ENCODE data around the gene CYYR1. TPM values are rescaled to one million over a fixed set of nuclear protein-coding genes. Genes with fewer than 3 reads are reported as not detected.
A peak's percentile ranks its signal among the peaks of the same experiment; 100 is the strongest.

The CYYR1 gene
- polyA plus RNA-seq (ENCODE audit: insufficient read depth in 1 of 5, insufficient read length in 5 of 5, low replicate concordance in 1 of 5) = 10 to 100 TPM; 73.3 to 94.2 (median 82.5) TPM
- long read RNA-seq, donor 1, transcript CYYR1-201 (4 exons, 3,101 nt) = major isoform, 32 of 155 reads
- long read RNA-seq, donor 1, partial matches to known transcripts = 105 of 155 reads
- long read RNA-seq, donor 1, other reads (novel, unspliced or antisense) = 18 of 155 reads
- long read RNA-seq, donor 2, transcript CYYR1-201 (4 exons, 3,101 nt) = major isoform, 13 of 35 reads
- long read RNA-seq, donor 2, partial matches to known transcripts = 12 of 35 reads
- long read RNA-seq, donor 2, other reads (novel, unspliced or antisense) = 10 of 35 reads
- long read RNA-seq, donor 3, transcript CYYR1-201 (4 exons, 3,101 nt) = major isoform, 17 of 45 reads
- long read RNA-seq, donor 3, partial matches to known transcripts = 17 of 45 reads
- long read RNA-seq, donor 3, other reads (novel, unspliced or antisense) = 11 of 45 reads
- long read RNA-seq, donor 4, transcript CYYR1-201 (4 exons, 3,101 nt) = major isoform, 12 of 45 reads
- long read RNA-seq, donor 4, partial matches to known transcripts = 21 of 45 reads
- long read RNA-seq, donor 4, other reads (novel, unspliced or antisense) = 12 of 45 reads
- long read RNA-seq, donor 5, transcript CYYR1-201 (4 exons, 3,101 nt) = major isoform, 31 of 99 reads
- long read RNA-seq, donor 5, partial matches to known transcripts = 45 of 99 reads
- long read RNA-seq, donor 5, other reads (novel, unspliced or antisense) = 22 of 99 reads
- long read RNA-seq, donor 6, transcript CYYR1-201 (4 exons, 3,101 nt) = major isoform, 20 of 75 reads
- long read RNA-seq, donor 6, partial matches to known transcripts = 38 of 75 reads
- long read RNA-seq, donor 6, other reads (novel, unspliced or antisense) = 16 of 75 reads
- long read RNA-seq, donor 7, transcript CYYR1-201 (4 exons, 3,101 nt) = major isoform, 25 of 102 reads
- long read RNA-seq, donor 7, partial matches to known transcripts = 40 of 102 reads
- long read RNA-seq, donor 7, other reads (novel, unspliced or antisense) = 35 of 102 reads
- long read RNA-seq, donor 8, transcript CYYR1-201 (4 exons, 3,101 nt) = major isoform, 10 of 23 reads
- long read RNA-seq, donor 8, partial matches to known transcripts = 6 of 23 reads
- long read RNA-seq, donor 8, other reads (novel, unspliced or antisense) = 7 of 23 reads

GRCh38 chr21:26572702-26573381 lies at the start of gene CYYR1:
Gene CYYR1, minus strand, starts transcription at chr21:26573286. Its CDS starts 346 bp downstream, at chr21:26572940.
- peak; percentile 73 to 74 for DNase-seq

GRCh38 chr21:26617176-26617575 lies 44.1 kb upstream of the CYYR1 start:
- DNase-seq = no peak

GRCh38 chr21:26614251-26614650 lies 41.2 kb upstream of the CYYR1 start:
- DNase-seq = no peak

- DNase-seq = no peak
These were observed 26.2 kb upstream of the CYYR1 start for GRCh38 chr21:26599261-26599660.

GRCh38 chr21:26597981-26598380 lies 24.9 kb upstream of the CYYR1 start:
- no peak for DNase-seq

GRCh38 chr21:26597031-26597430 lies 23.9 kb upstream of the CYYR1 start:
- no peak for DNase-seq

GRCh38 chr21:26595971-26596370 lies 22.9 kb upstream of the CYYR1 start:
- no peak for DNase-seq

- DNase-seq = no peak
These were observed 20.7 kb upstream of the CYYR1 start for GRCh38 chr21:26593800-26594199.

GRCh38 chr21:26591543-26591942 lies 18.5 kb upstream of the CYYR1 start:
- DNase-seq = no peak

- DNase-seq = peak in 1 of 2 donors; percentile 2
These were observed 15.4 kb upstream of the CYYR1 start for GRCh38 chr21:26588446-26588845.

- DNase-seq = peak; percentile 36 to 37
These were observed 14.7 kb upstream of the CYYR1 start for GRCh38 chr21:26587736-26588201.

GRCh38 chr21:26583769-26584168 lies 10.7 kb upstream of the CYYR1 start:
- no peak for DNase-seq

GRCh38 chr21:26581818-26582217 lies 8.7 kb upstream of the CYYR1 start:
- no peak for DNase-seq

GRCh38 chr21:26572076-26572701 lies 897 bp downstream of the CYYR1 start:
- peak in 1 of 2 donors; percentile 31 for DNase-seq

GRCh38 chr21:26570203-26570602 lies 2.9 kb downstream of the CYYR1 start:
- no peak for DNase-seq

GRCh38 chr21:26565546-26565945 lies 7.5 kb downstream of the CYYR1 start:
- DNase-seq = no peak

GRCh38 chr21:26565111-26565510 lies 8.0 kb downstream of the CYYR1 start:
- no peak for DNase-seq

GRCh38 chr21:26563856-26564503 lies 9.1 kb downstream of the CYYR1 start:
- no peak for DNase-seq

- DNase-seq = no peak
These were observed 12.5 kb downstream of the CYYR1 start for GRCh38 chr21:26560612-26561011.

- DNase-seq = no peak
These were observed 14.0 kb downstream of the CYYR1 start for GRCh38 chr21:26559099-26559498.

All from right lung (tissue), 10 donors.